HEK293 (cell line): ENCODE results near the gene KIF3B.

Experiments used
- CTCF ChIP-seq: fragments of 450-650 bp; formaldehyde crosslinking; IDR thresholded peaks from 2 replicates; pipeline ENCODE4 v1.5.1; 2016; ENCODE audit warnings: missing biosample characterization, missing genetic modification characterization
- ELK4 ChIP-seq: IDR thresholded peaks from 2 replicates; pipeline ENCODE4 v1.6.1; 2011; ENCODE audit warnings: mild to moderate bottlenecking, low read depth, low read length, borderline replicate concordance
- KLF1 ChIP-seq: fragments of 450-650 bp; formaldehyde crosslinking; IDR thresholded peaks from 2 replicates; pipeline ENCODE4 v1.5.1; 2016; ENCODE audit warnings: missing biosample characterization, missing genetic modification characterization
- RBAK ChIP-seq: fragments of 450-650 bp; formaldehyde crosslinking; IDR thresholded peaks from 2 replicates; pipeline ENCODE4 v1.5.1; 2016; ENCODE audit warnings: missing biosample characterization, missing genetic modification characterization
- REST ChIP-seq: fragments of 450-650 bp; formaldehyde crosslinking; IDR thresholded peaks from 2 replicates; pipeline ENCODE4 v1.5.1; 2016; ENCODE audit warnings: missing biosample characterization, missing genetic modification characterization
- YY1 ChIP-seq: fragments of 450-650 bp; formaldehyde crosslinking; IDR thresholded peaks from 2 replicates; pipeline ENCODE4 v1.5.1; 2018; ENCODE audit warnings: missing biosample characterization, missing genetic modification characterization
- ZBTB21 ChIP-seq: fragments of 450-650 bp; formaldehyde crosslinking; IDR thresholded peaks from 2 replicates; pipeline ENCODE4 v1.5.1; 2017; ENCODE audit warnings: missing biosample characterization, missing genetic modification characterization
- ZNF473 ChIP-seq: fragments of 450-650 bp; formaldehyde crosslinking; IDR thresholded peaks from 2 replicates; pipeline ENCODE4 v1.5.1; 2017; ENCODE audit warnings: missing biosample characterization, missing genetic modification characterization
- ZNF660 ChIP-seq: fragments of 450-650 bp; IDR thresholded peaks from 2 replicates; pipeline ENCODE4 v1.5.1; 2018; ENCODE audit warnings: missing biosample characterization, mild to moderate bottlenecking, missing genetic modification characterization
- ZNF777 ChIP-seq: fragments of 450-650 bp; formaldehyde crosslinking; IDR thresholded peaks from 2 replicates; pipeline ENCODE4 v1.5.1; 2017; ENCODE audit warnings: missing biosample characterization, missing genetic modification characterization, borderline replicate concordance
- ZNF837 ChIP-seq: fragments of 450-650 bp; formaldehyde crosslinking; IDR thresholded peaks from 2 replicates; pipeline ENCODE4 v1.5.1; 2016; ENCODE audit warnings: missing biosample characterization, missing genetic modification characterization

- TF ChIP-seq CTCF (tag by site-specific recombination) (no peak), KLF1 (tag by site-specific recombination) (no peak), ZNF473 (tag by site-specific recombination) (no peak), ZNF837 (tag by site-specific recombination) (no peak), YY1 (no peak), ZNF777 (no peak), ZBTB21 (tag by site-specific recombination) (no peak), ELK4 (no peak), ZNF660 (tag by site-specific recombination) (no peak), REST (tag by site-specific recombination) (no peak), RBAK (tag by site-specific recombination) (no peak)
Observed at GRCh38 chr20:32300647-32301046, 23.2 kb downstream of the KIF3B start.
